ENCODE measurements around the gene SURF4.
"Not testable (repeated sequence)": the region's sequence is repeated elsewhere in the genome, so short reads cannot be mapped to it uniquely, and the experiment has no call there.

Gene SURF4

GRCh38 chr9:133397370-133397769 lies 21.5 kb upstream of the SURF4 start:
- no peak for DNase-seq (ENCODE audit: low read depth, low spot score)

GRCh38 chr9:133396952-133397351 lies 21.1 kb upstream of the SURF4 start:
- no peak for DNase-seq (ENCODE audit: low read depth, low spot score)

GRCh38 chr9:133394687-133395271 lies 18.9 kb upstream of the SURF4 start:
- no peak for DNase-seq (ENCODE audit: low read depth, low spot score)

DNA sequence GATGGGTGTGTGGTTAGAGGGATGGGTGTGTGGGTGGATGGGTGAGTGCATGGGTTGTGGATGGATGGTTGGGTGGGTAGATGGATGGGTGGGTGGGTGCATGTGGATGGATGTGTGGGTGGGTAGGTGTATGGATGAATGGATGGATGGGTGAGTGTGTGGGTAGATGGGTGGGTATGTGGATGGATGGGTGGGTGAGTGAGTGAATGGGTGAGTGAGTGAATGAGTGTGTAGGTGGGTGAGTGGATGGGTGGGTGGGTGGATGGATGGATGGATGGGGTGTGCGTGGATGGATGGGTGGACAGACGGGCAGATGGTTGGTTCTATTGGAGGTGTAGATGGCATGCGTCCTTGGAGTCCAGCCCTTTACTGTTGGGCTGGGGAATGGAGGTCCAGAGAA lies 17.5 kb upstream of the SURF4 start:
- DNase-seq (ENCODE audit: low read depth, low spot score) = no peak

- DNase-seq (ENCODE audit: low read depth, low spot score) = not testable (repeated sequence)
These were observed 16.4 kb upstream of the SURF4 start for GRCh38 chr9:133392308-133392707.

- not testable (repeated sequence) for DNase-seq (ENCODE audit: low read depth, low spot score)
These were observed 15.6 kb upstream of the SURF4 start for GRCh38 chr9:133391449-133391848.

- DNase-seq (ENCODE audit: low read depth, low spot score) = no peak
These were observed 14.9 kb upstream of the SURF4 start for GRCh38 chr9:133390713-133391112.

DNA sequence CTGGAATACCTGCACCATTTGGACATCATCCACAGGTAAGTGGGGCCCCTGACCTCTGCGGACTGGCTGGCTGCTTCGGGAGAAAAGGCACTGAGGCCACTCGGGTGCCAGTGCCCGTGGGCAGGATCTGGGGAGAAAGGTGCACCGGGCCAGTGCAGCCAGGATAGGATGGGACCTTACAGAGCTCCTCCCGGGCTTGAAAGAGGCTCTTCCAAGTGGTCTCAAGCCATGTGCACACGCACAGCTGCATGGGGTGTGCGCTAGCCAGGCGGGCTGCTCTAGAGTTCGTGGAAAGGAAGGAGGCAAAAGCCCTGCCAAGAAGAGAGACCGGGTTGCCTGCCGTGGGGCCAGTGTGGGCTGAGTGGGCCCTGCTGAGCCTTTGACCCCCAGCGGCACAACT lies 13.7 kb upstream of the SURF4 start:
- no peak for DNase-seq (ENCODE audit: low read depth, low spot score)

GRCh38 chr9:133389025-133389557 lies 13.2 kb upstream of the SURF4 start:
- DNase-seq (ENCODE audit: low read depth, low spot score) = no peak

DNA sequence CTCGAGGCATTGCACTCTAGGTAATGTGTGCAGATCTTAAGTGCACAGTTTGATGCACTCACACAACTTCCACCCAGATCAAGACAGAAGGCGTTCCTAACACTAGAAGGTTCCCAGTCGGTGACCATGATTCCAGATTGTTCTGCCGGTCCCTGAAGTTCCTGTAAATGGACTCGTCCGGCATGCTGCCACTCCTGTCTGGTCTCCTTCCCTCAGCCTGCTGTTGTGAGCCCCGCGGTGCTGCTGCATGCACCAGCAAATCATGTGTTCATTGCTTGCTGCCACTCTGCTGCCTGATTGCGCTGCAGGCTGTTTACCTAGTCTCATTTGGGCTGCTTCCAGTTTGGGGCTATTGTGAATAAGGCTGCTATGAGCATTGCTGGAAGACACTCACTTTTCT lies 11.8 kb upstream of the SURF4 start:
- no peak for DNase-seq (ENCODE audit: low read depth, low spot score)

- DNase-seq (ENCODE audit: low read depth, low spot score) = no peak
These were observed 10.5 kb upstream of the SURF4 start for GRCh38 chr9:133386338-133386737.

GRCh38 chr9:133385452-133385851 lies 9.6 kb upstream of the SURF4 start:
- DNase-seq (ENCODE audit: low read depth, low spot score) = no peak

DNA sequence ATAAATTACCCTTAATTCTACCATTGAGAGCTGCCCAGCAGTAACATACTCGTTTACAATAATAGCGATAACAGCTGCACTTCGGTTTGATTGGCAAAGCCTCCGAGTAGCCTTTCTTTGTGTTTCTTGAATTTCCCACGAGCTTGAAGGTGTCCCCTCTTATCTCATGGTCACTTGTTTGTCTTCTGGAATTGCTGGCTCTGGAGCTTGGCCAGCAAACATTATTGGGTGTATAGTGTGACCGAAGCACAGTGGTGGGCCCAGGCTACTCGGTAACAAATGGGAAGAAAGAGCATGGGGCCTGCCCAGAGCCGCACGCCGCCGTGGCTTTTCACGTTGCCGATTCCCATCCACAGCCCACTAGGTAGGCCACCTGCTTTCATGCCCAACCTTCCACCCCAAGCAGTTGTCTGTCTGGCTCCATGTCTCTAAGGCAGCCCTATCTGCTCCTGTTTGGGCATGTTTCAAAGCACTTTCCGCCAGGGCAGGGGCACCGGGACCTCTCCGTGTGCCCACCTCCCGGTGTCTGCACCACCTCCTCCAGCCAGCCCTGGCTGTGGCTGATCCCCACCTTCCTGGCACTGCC lies 9.0 kb upstream of the SURF4 start:
- no peak for DNase-seq (ENCODE audit: low read depth, low spot score)

- no peak for DNase-seq (ENCODE audit: low read depth, low spot score)
These were observed 7.6 kb upstream of the SURF4 start for GRCh38 chr9:133383438-133383837.

DNA sequence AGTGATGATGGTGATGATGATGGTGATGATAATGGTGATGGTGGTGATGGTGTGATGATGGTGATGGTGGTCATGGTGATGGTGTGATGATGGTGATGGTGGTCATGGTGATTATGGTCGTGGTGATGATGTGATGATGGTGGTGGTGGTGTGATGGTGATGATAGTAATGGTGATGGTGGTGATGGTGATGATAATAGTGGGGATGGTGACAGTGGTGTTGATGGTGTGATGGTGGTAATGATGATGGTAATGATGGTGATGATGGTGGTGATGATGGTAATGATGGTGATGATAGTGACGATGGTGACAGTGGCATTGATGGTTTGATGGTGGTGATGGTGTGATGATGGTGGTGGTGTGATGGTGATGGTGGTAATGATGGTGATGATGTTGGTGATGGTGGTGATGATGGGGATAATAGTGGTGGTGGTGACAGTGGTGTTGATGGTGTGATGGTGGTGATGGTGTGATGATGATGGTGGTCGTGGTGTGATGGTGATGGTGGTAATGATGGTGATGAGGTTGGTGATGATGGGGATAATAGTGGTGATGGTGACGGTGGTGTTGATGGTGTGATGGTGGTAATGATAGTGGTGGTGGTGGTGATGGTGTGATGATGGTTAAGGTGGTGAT lies 6.8 kb upstream of the SURF4 start:
- no peak for DNase-seq (ENCODE audit: low read depth, low spot score)

GRCh38 chr9:133380734-133381133 lies 4.9 kb upstream of the SURF4 start:
- DNase-seq (ENCODE audit: low read depth, low spot score) = no peak

GRCh38 chr9:133379153-133380086 lies 3.6 kb upstream of the SURF4 start:
- no peak for DNase-seq (ENCODE audit: low read depth, low spot score)

- DNase-seq (ENCODE audit: low read depth, low spot score) = no peak
These were observed 2.6 kb upstream of the SURF4 start for GRCh38 chr9:133378408-133378962.

DNA sequence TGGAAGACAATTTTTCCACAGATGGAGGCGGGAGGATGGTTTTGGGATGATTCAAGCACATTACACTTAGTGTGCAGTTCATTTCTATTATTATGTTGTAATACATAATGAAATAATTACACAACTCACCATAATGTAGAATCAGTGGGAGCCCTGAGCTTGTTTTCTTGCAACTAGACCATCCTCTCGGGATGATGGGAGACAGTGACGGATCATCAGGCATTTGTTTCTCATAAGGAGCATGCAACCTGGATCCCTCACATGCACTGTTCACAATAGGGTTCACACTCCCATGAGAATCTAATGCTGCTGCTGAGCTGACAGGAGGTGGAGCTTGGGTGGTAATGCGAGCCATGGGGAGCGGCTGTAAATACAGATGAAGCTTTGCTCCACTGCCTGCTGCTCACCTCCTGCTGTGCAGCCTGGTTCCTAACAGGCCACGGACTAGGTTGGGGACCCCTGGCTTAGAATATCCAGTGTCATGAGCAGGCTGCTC lies 1.9 kb upstream of the SURF4 start:
- DNase-seq (ENCODE audit: low read depth, low spot score) = peak; percentile 39

DNA sequence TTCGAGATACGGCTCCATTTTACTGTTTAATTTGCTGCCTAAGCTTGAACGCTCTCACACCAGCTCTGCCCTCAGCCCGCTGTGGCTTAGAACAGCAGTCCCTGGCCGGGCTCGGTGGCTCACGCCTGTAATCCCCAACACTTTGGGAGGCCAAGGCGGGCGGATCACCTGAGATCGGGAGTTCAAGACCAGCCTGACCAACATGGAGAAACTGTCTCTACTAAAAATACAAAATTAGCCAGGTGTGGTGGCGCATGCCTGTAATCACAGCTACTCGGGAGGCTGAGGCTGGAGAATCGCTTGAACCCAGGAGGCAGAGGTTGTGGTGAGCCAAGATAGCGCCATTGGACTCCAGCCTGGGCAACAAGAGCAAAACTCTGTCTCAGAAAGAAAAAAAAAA lies 1.4 kb upstream of the SURF4 start:
- DNase-seq (ENCODE audit: low read depth, low spot score) = not testable (repeated sequence)

- no peak for DNase-seq (ENCODE audit: low read depth, low spot score)
These were observed 640 bp downstream of the SURF4 start for GRCh38 chr9:133375116-133375723.
